ENCODE results near the gene SCN4A.
"Not testable (repeated sequence)": the region's sequence is repeated elsewhere in the genome, so short reads cannot be mapped to it uniquely, and the experiment has no call there.

SCN4A gene

GRCh38 chr17:63911041-63911635 lies 61.6 kb downstream of the SCN4A start, which contains the start of gene CSHL1:
Gene CSHL1 (minus strand): TSS chr17:63911258. CDS start chr17:63911196, 62 bp downstream.
- no peak for DNase-seq

- DNase-seq, result no peak
These were observed 62.6 kb downstream of the SCN4A start for GRCh38 chr17:63910096-63910495.

- DNase-seq, result not testable (repeated sequence)
These were observed 63.1 kb downstream of the SCN4A start for GRCh38 chr17:63909586-63909985.

GRCh38 chr17:63907161-63907778 lies 65.4 kb downstream of the SCN4A start:
- not testable (repeated sequence) for DNase-seq

GRCh38 chr17:63904796-63905195 lies 67.9 kb downstream of the SCN4A start:
- not testable (repeated sequence) for DNase-seq

GRCh38 chr17:63903787-63904201 lies 68.9 kb downstream of the SCN4A start:
- not testable (repeated sequence) for DNase-seq

GRCh38 chr17:63901971-63902370 lies 70.7 kb downstream of the SCN4A start:
- DNase-seq, result not testable (repeated sequence)

GRCh38 chr17:63898899-63899798 lies 73.6 kb downstream of the SCN4A start:
- DNase-seq, result not testable (repeated sequence)

- DNase-seq, result not testable (repeated sequence)
These were observed 76.0 kb downstream of the SCN4A start, which contains the start of gene CSH1 for GRCh38 chr17:63896524-63897354. Gene CSH1 (minus strand): TSS chr17:63896574. CDS start chr17:63896511, 63 bp downstream.

- DNase-seq, result not testable (repeated sequence)
These were observed 77.9 kb downstream of the SCN4A start for GRCh38 chr17:63894821-63895220.

- DNase-seq, result not testable (repeated sequence)
These were observed 78.7 kb downstream of the SCN4A start for GRCh38 chr17:63894021-63894420.

- not testable (repeated sequence) for DNase-seq
These were observed 80.2 kb downstream of the SCN4A start for GRCh38 chr17:63892316-63893037.

- not testable (repeated sequence) for DNase-seq
These were observed 83.5 kb downstream of the SCN4A start for GRCh38 chr17:63889026-63889848.
